SK-N-SH treated with all-trans-retinoic acid at 6 μM for 48 hours (cell line): Measurements from ENCODE around the gene MICALL2.

Source experiments
- ATAC-seq: fragments of 200-7000 bp; cut with Tn5 transposase; 3 replicates; pipeline ENCODE4 v1.9.1; 2020; ENCODE audit warnings: mild to moderate bottlenecking, moderate library complexity
- ARNTL ChIP-seq: fragments of 450-650 bp; formaldehyde crosslinking; IDR thresholded peaks from 2 replicates; pipeline ENCODE4 v1.5.0; 2020; ENCODE audit warnings: low read depth, mild to moderate bottlenecking, moderate library complexity, borderline replicate concordance
- BACH2 ChIP-seq: fragments of 250-450 bp; sonication (Bioruptor Pico); IDR thresholded peaks from 2 replicates; pipeline ENCODE4 v1.9.0; 2021; ENCODE audit warnings: mild to moderate bottlenecking, borderline replicate concordance
- CSDC2 ChIP-seq: fragments of 250-450 bp; sonication (Bioruptor Pico); IDR thresholded peaks from 2 replicates; pipeline ENCODE4 v1.5.0; 2020; ENCODE audit warnings: mild to moderate bottlenecking, moderate library complexity
- ESRRG ChIP-seq: fragments of 250-450 bp; sonication (Bioruptor Pico); IDR thresholded peaks from 2 replicates; pipeline ENCODE4 v1.6.1; 2021; ENCODE audit warnings: mild to moderate bottlenecking
- GLIS3 ChIP-seq: fragments of 250-450 bp; sonication (Bioruptor Pico); IDR thresholded peaks from 2 replicates; pipeline ENCODE4 v1.5.0; 2020; ENCODE audit warnings: mild to moderate bottlenecking, moderate library complexity
- OSR1 ChIP-seq: fragments of 250-450 bp; sonication (Bioruptor Pico); IDR thresholded peaks from 2 replicates; pipeline ENCODE4 v1.8.0; 2022; ENCODE audit warnings: moderate library complexity, mild to moderate bottlenecking, inconsistent platforms
- PPARA ChIP-seq: fragments of 250-450 bp; sonication (Bioruptor Pico); IDR thresholded peaks from 2 replicates; pipeline ENCODE4 v1.5.0; 2020; ENCODE audit warnings: mild to moderate bottlenecking, borderline replicate concordance
- RARB ChIP-seq: fragments of 250-450 bp; sonication (Bioruptor Pico); IDR thresholded peaks from 2 replicates; pipeline ENCODE4 v1.8.0; 2021; ENCODE audit warnings: mild to moderate bottlenecking, moderate library complexity
- SNAI2 ChIP-seq: fragments of 250-450 bp; sonication (Bioruptor Pico); IDR thresholded peaks from 2 replicates; pipeline ENCODE4 v1.5.0; 2020; ENCODE audit warnings: mild to moderate bottlenecking, moderate library complexity
- TOX ChIP-seq: fragments of 250-450 bp; sonication (Bioruptor Pico); IDR thresholded peaks from 2 replicates; pipeline ENCODE4 v1.8.0; 2021; ENCODE audit warnings: mild to moderate bottlenecking, moderate library complexity, borderline replicate concordance
- ZC3H10 ChIP-seq: fragments of 250-450 bp; sonication (Bioruptor Pico); IDR thresholded peaks from 2 replicates; pipeline ENCODE4 v1.5.1; 2021; ENCODE audit warnings: mild to moderate bottlenecking, moderate library complexity
- ZFP3 ChIP-seq: fragments of 250-450 bp; sonication (Bioruptor Pico); IDR thresholded peaks from 2 replicates; pipeline ENCODE4 v1.5.0; 2020; ENCODE audit warnings: mild to moderate bottlenecking, moderate library complexity
- ZFP30 ChIP-seq: fragments of 450-650 bp; formaldehyde crosslinking; IDR thresholded peaks from 2 replicates; pipeline ENCODE4 v1.5.0; 2022; ENCODE audit warnings: mild to moderate bottlenecking, moderate library complexity
- ZNF70 ChIP-seq: fragments of 450-650 bp; formaldehyde crosslinking; IDR thresholded peaks from 2 replicates; pipeline ENCODE4 v1.5.0; 2020; ENCODE audit warnings: mild to moderate bottlenecking, moderate library complexity
- ZNF8 ChIP-seq: fragments of 450-650 bp; formaldehyde crosslinking; IDR thresholded peaks from 2 replicates; pipeline ENCODE4 v1.5.0; 2020; ENCODE audit warnings: mild to moderate bottlenecking, moderate library complexity
- TF ChIP-seq, protein P1 (sequence below): fragments of 250-450 bp; sonication (Bioruptor Pico); IDR thresholded peaks from 2 replicates; pipeline ENCODE4 v1.8.0; 2020; ENCODE audit warnings: mild to moderate bottlenecking, moderate library complexity, borderline replicate concordance
- TF ChIP-seq, protein P2 (sequence below): fragments of 250-450 bp; sonication (Bioruptor Pico); IDR thresholded peaks from 2 replicates; pipeline ENCODE4 v1.8.0; 2021; ENCODE audit warnings: low read depth, mild to moderate bottlenecking, moderate library complexity, borderline replicate concordance
- TF ChIP-seq, protein P3 (sequence below): fragments of 250-450 bp; sonication (Bioruptor Pico); IDR thresholded peaks from 2 replicates; pipeline ENCODE4 v1.5.1; 2021; ENCODE audit warnings: mild to moderate bottlenecking, moderate library complexity
- TF ChIP-seq, protein P4 (sequence below): fragments of 250-450 bp; sonication (Bioruptor Pico); IDR thresholded peaks from 2 replicates; pipeline ENCODE4 v1.5.0; 2020; ENCODE audit warnings: mild to moderate bottlenecking, moderate library complexity

MICALL2 gene

DNA sequence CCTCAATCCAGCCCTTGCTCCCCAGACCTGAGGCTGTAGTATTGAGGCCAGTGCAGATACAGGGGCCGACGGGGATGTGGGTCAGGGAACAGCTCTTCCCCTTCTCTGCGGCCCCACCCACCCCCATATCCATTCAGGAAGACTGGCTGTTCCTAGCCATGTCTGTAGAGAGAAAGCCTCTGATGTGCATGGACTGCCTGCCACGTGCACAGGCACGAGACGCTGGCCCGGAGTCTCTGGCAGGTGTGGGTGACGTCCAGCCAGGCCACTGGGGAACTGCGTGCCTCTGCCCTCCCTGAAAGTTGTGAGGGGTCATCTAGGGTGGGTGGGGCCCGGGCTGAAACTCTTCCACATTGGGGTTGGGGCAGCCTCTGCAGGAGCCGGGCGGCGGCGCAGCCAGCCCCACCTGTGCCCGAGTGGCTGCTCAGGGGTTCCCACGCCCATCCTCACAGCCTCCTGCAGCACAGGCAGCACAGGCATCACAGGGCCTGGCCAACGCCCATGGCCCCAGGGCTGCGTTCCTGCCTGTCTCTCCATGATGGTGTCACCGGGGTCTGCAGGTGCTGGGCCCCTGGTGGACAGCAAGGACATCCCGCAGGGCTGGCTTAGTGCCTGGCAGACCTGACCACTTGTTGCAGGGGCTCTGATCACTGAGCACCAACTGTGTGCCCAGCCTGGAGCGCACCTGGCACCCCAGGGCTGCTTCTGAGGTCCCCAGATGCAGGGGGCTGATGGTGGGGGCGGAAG, 27.5 kb downstream of the MICALL2 start:
- peak; percentile 21 for ATAC-seq
- TF ChIP-seq ARNTL (CRISPR knock-in tag) (no peak), GLIS3 (CRISPR knock-in tag) (no peak), SNAI2 (CRISPR knock-in tag) (no peak), BACH2 (no peak), RARB (CRISPR knock-in tag) (no peak), CSDC2 (CRISPR knock-in tag) (no peak), TOX (no peak), ESRRG (CRISPR knock-in tag) (no peak), ZC3H10 (CRISPR knock-in tag) (no peak), PPARA (CRISPR knock-in tag) (no peak), ZNF70 (CRISPR knock-in tag) (no peak), OSR1 (no peak), ZFP3 (no peak)
- TF ChIP-seq, protein P1, sequence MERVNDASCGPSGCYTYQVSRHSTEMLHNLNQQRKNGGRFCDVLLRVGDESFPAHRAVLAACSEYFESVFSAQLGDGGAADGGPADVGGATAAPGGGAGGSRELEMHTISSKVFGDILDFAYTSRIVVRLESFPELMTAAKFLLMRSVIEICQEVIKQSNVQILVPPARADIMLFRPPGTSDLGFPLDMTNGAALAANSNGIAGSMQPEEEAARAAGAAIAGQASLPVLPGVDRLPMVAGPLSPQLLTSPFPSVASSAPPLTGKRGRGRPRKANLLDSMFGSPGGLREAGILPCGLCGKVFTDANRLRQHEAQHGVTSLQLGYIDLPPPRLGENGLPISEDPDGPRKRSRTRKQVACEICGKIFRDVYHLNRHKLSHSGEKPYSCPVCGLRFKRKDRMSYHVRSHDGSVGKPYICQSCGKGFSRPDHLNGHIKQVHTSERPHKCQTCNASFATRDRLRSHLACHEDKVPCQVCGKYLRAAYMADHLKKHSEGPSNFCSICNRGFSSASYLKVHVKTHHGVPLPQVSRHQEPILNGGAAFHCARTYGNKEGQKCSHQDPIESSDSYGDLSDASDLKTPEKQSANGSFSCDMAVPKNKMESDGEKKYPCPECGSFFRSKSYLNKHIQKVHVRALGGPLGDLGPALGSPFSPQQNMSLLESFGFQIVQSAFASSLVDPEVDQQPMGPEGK (CRISPR knock-in tag) = no peak
- TF ChIP-seq, protein P2, sequence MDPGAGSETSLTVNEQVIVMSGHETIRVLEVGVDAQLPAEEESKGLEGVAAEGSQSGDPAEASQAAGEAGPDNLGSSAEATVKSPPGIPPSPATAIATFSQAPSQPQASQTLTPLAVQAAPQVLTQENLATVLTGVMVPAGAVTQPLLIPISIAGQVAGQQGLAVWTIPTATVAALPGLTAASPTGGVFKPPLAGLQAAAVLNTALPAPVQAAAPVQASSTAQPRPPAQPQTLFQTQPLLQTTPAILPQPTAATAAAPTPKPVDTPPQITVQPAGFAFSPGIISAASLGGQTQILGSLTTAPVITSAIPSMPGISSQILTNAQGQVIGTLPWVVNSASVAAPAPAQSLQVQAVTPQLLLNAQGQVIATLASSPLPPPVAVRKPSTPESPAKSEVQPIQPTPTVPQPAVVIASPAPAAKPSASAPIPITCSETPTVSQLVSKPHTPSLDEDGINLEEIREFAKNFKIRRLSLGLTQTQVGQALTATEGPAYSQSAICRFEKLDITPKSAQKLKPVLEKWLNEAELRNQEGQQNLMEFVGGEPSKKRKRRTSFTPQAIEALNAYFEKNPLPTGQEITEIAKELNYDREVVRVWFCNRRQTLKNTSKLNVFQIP (CRISPR knock-in tag) = no peak
- TF ChIP-seq, protein P3, sequence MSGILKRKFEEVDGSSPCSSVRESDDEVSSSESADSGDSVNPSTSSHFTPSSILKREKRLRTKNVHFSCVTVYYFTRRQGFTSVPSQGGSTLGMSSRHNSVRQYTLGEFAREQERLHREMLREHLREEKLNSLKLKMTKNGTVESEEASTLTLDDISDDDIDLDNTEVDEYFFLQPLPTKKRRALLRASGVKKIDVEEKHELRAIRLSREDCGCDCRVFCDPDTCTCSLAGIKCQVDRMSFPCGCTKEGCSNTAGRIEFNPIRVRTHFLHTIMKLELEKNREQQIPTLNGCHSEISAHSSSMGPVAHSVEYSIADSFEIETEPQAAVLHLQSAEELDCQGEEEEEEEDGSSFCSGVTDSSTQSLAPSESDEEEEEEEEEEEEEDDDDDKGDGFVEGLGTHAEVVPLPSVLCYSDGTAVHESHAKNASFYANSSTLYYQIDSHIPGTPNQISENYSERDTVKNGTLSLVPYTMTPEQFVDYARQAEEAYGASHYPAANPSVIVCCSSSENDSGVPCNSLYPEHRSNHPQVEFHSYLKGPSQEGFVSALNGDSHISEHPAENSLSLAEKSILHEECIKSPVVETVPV = no peak
- TF ChIP-seq, protein P4, sequence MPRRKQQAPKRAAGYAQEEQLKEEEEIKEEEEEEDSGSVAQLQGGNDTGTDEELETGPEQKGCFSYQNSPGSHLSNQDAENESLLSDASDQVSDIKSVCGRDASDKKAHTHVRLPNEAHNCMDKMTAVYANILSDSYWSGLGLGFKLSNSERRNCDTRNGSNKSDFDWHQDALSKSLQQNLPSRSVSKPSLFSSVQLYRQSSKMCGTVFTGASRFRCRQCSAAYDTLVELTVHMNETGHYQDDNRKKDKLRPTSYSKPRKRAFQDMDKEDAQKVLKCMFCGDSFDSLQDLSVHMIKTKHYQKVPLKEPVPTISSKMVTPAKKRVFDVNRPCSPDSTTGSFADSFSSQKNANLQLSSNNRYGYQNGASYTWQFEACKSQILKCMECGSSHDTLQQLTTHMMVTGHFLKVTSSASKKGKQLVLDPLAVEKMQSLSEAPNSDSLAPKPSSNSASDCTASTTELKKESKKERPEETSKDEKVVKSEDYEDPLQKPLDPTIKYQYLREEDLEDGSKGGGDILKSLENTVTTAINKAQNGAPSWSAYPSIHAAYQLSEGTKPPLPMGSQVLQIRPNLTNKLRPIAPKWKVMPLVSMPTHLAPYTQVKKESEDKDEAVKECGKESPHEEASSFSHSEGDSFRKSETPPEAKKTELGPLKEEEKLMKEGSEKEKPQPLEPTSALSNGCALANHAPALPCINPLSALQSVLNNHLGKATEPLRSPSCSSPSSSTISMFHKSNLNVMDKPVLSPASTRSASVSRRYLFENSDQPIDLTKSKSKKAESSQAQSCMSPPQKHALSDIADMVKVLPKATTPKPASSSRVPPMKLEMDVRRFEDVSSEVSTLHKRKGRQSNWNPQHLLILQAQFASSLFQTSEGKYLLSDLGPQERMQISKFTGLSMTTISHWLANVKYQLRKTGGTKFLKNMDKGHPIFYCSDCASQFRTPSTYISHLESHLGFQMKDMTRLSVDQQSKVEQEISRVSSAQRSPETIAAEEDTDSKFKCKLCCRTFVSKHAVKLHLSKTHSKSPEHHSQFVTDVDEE = no peak

GRCh38 chr7:1431226-1431625, 28.0 kb downstream of the MICALL2 start:
- TF ChIP-seq ZC3H10 (CRISPR knock-in tag) (no peak), RARB (CRISPR knock-in tag) (no peak), BACH2 (no peak), ARNTL (CRISPR knock-in tag) (no peak)
- TF ChIP-seq, protein P1 (CRISPR knock-in tag) = no peak
- ATAC-seq = peak; percentile 26

DNA sequence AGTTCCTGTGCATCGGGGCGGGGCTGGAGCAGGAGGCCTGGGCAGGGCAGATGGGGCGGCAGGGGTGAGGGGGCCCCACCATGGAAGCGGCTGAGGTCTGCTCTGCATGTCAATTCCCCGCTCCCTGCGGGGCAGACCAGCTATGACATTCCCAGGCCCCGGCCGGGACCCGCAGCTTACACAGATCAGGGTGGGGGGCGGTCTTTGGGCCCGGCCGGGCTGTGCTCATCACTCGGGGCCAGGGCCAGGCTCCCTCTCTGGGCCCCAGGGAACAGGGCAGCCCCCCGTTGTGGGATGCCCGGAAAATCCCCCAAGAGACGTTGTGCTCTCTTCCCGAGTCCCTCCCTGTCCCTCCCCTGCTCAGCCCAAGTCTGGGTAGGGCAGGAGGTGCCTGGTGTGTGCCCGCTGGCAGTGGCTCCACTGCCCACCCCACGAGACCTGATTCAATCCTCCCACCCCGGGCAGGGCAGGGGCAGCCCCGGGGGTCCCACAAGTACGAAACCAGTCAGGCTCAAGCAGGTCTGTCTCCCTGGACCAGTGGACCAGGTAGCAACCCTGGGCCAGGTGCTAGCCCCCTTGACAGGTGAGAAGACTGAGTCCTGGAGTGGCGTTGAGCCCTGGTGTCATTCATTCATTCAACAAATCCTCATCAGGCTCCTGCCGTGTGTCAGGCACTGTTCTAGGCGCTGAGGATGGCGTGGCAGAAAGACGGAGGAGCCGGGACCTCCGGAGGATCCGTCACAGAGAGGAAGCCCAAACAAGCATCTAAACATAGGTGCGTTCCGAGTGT, 29.0 kb downstream of the MICALL2 start:
- TF ChIP-seq ZNF8 (no peak), CSDC2 (CRISPR knock-in tag) (no peak), ARNTL (CRISPR knock-in tag) (no peak), ZFP30 (no peak)
- TF ChIP-seq, protein P2 (CRISPR knock-in tag) = no peak
- TF ChIP-seq, protein P4 = no peak
- no peak for ATAC-seq
